H1 (cell line): Measurements from ENCODE around the gene TOR1A. TPM values are rescaled to one million over a fixed set of nuclear protein-coding genes. Genes with fewer than 3 reads are reported as not detected.

Experiments used
- BACH1 ChIP-seq: IDR thresholded peaks from 2 replicates; pipeline ENCODE4 v1.6.1; 2012; ENCODE audit warnings: low read length, improper control_type of control experiment
- CBX5 ChIP-seq: fragments of 300-800, 300-1000 bp; sonication (generic); IDR thresholded peaks from 2 replicates; pipeline ENCODE4 v1.7.1; 2016; ENCODE audit warnings: antibody characterized with exemption, low read length, low read depth
- JUN ChIP-seq: IDR thresholded peaks from 2 replicates; pipeline ENCODE4 v1.6.1; 2011; ENCODE audit warnings: low read depth, mild to moderate bottlenecking, improper control_type of control experiment, low read length
- SAP30 ChIP-seq: fragments of 300-600 bp; sonication (generic); IDR thresholded peaks from 2 replicates; pipeline ENCODE4 v1.7.1; 2012; ENCODE audit warnings: low read length, moderate library complexity, mild to moderate bottlenecking, inconsistent platforms; ENCODE audit not compliant: insufficient read depth, insufficient replicate concordance
- TAF1 ChIP-seq: IDR thresholded peaks from 2 replicates; pipeline ENCODE4 v1.6.1; 2011; ENCODE audit warnings: mild to moderate bottlenecking, low read depth, low read length
- TBP ChIP-seq: IDR thresholded peaks from 2 replicates; pipeline ENCODE4 v1.6.1; 2011; ENCODE audit warnings: low read depth, low read length, improper control_type of control experiment
- polyA plus RNA-seq, 7 experiments: library from polyadenylated mRNA; depleted of rRNA in 3 of 7; stranded (reverse) in 5 of 7; unstranded in 2 of 7; fragments of >200 nt in 5 of 7; fragments of 200-250 nt in 2 of 7; gene quantifications; 1 replicate in 5 of 7; 2 replicates in 1 of 7; 4 replicates in 1 of 7; pipeline versions ENCODE4 v1.2.1 to v1.2.3, GENCODE V29; 2011 to 2013; ENCODE audit warnings: missing spikeins in 2 of 7, mixed read lengths in 2 of 7
- total RNA-seq: library from RNA; stranded (reverse); fragmentation: NEBNext Ultra II Directional; extraction: Animal tissue kit (Norgen Biotek cat#: 25700); gene quantifications from 2 replicates; pipeline ENCODE4 v1.2.1, GENCODE V29; 2021
- TF ChIP-seq, protein P1 (sequence below): IDR thresholded peaks from 2 replicates; pipeline ENCODE4 v1.6.1; 2011; ENCODE audit warnings: low read length, improper control_type of control experiment
- TF ChIP-seq, protein P2 (sequence below): IDR thresholded peaks from 2 replicates; pipeline ENCODE4 v1.6.1; 2012; ENCODE audit warnings: inconsistent platforms
- TF ChIP-seq, protein P3 (sequence below), 3 experiments: IDR thresholded peaks; 1 replicate in 2 of 3; 2 replicates in 1 of 3; pipeline versions ENCODE4 v1.5.1 to v1.6.1; 2011; ENCODE audit warnings: low read length in 3 of 3, mild to moderate bottlenecking in 3 of 3, inconsistent platforms in 2 of 3, low read depth in 1 of 3, moderate library complexity in 1 of 3; ENCODE audit not compliant: insufficient read depth in 1 of 3; ENCODE audit errors: control extremely low read depth in 1 of 3

Gene TOR1A
- total and polyA plus RNA-seq, 2 of the 8 experiments (the other 6 are each of a cell fraction or from before 2014, with no cell fraction given) = 37.6 to 46.7 TPM

GRCh38 chr9:129774791-129775447 is 49.0 kb downstream of the TOR1A start (continued):
- TF ChIP-seq CBX5 = no peak
- no peak for TF ChIP-seq TBP
- TF ChIP-seq TAF1 = no peak
- no peak for TF ChIP-seq SAP30
- no peak for TF ChIP-seq JUN
- TF ChIP-seq, protein P1, sequence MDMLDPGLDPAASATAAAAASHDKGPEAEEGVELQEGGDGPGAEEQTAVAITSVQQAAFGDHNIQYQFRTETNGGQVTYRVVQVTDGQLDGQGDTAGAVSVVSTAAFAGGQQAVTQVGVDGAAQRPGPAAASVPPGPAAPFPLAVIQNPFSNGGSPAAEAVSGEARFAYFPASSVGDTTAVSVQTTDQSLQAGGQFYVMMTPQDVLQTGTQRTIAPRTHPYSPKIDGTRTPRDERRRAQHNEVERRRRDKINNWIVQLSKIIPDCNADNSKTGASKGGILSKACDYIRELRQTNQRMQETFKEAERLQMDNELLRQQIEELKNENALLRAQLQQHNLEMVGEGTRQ = peak; percentile 52; the same call in 1 of the 2 replicates
- no peak for TF ChIP-seq BACH1
- TF ChIP-seq, protein P2, sequence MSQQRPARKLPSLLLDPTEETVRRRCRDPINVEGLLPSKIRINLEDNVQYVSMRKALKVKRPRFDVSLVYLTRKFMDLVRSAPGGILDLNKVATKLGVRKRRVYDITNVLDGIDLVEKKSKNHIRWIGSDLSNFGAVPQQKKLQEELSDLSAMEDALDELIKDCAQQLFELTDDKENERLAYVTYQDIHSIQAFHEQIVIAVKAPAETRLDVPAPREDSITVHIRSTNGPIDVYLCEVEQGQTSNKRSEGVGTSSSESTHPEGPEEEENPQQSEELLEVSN = peak; percentile 85
- TF ChIP-seq, protein P3, sequence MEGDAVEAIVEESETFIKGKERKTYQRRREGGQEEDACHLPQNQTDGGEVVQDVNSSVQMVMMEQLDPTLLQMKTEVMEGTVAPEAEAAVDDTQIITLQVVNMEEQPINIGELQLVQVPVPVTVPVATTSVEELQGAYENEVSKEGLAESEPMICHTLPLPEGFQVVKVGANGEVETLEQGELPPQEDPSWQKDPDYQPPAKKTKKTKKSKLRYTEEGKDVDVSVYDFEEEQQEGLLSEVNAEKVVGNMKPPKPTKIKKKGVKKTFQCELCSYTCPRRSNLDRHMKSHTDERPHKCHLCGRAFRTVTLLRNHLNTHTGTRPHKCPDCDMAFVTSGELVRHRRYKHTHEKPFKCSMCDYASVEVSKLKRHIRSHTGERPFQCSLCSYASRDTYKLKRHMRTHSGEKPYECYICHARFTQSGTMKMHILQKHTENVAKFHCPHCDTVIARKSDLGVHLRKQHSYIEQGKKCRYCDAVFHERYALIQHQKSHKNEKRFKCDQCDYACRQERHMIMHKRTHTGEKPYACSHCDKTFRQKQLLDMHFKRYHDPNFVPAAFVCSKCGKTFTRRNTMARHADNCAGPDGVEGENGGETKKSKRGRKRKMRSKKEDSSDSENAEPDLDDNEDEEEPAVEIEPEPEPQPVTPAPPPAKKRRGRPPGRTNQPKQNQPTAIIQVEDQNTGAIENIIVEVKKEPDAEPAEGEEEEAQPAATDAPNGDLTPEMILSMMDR (IDR thresholded peaks at IDR 0.05; ENCODE audit: control extremely low read depth in 1 of 3, insufficient read depth in 1 of 3, low read depth in 1 of 3, low read length in 3 of 3) = no peak
